ENCODE results near the gene FAM110D.

FAM110D gene

DNA sequence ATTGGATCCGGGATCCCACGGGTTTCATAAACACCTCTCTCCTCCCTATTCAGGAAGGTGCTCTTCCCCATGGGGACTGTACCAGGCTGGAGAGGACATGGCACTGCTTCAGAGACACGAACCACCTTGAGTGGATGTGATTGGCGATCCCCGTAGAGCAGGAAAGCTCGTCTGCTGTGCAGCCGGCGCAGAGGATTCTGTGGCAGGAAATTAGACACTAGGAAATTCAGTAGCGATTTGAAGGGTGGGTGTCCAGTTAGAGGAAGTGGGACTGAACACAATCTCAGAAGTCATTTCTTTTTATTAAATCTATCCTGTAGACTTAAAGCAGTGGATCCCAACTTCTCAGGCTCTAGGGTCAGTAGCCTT is 46.5 kb upstream of the FAM110D start:
- Histone ChIP-seq H3K4me3 (ENCODE audit: low read length) (peak overlapping the region; percentile 47), H3K18ac (ENCODE audit: low read length) (no peak overlapping the region), H3K4me1 (ENCODE audit: control insufficient read depth, low read depth, low read length) (peaks cover 6% of the 10 kb centered on the region), H3K27me3 (ENCODE audit: insufficient read depth, low read length, poor library complexity) (no peaks in the 10 kb centered on the region), H3K23ac (ENCODE audit: low read length) (no peak overlapping the region), H3K79me1 (ENCODE audit: low read length) (no peaks in the 10 kb centered on the region), H2BK15ac (replicated peaks; ENCODE audit: low read depth) (no peak overlapping the region), H3K79me2 (ENCODE audit: control insufficient read depth, insufficient read depth, low read length) (no peaks in the 10 kb centered on the region), H3K36me3 (ENCODE audit: control insufficient read depth, insufficient read depth, low read length) (no peaks in the 10 kb centered on the region), H3K27ac (ENCODE audit: low read depth, low read length) (no peak overlapping the region), H3K4me2 (ENCODE audit: low read length) (peak overlapping the region; percentile 99), H2BK120ac (ENCODE audit: low read depth, low read length) (no peak overlapping the region), H4K8ac (ENCODE audit: low read depth, low read length) (no peak overlapping the region), H2AK5ac (ENCODE audit: low read length) (no peak overlapping the region), H2BK5ac (ENCODE audit: low read length) (no peak overlapping the region), H3K4ac (ENCODE audit: low read depth, low read length) (no peak overlapping the region), H3K56ac (ENCODE audit: low read length) (peak overlapping the region; percentile 96), H3K9ac (ENCODE audit: low read length) (peak overlapping the region; percentile 70), H4K5ac (ENCODE audit: low read length) (no peak overlapping the region)
- DNase-seq = no peak
- WGBS (ENCODE audit: extremely low coverage, insufficient coverage, low lambda C conversion rate) = no CpG with 5 or more reads among the region's 9 CpGs

DNA sequence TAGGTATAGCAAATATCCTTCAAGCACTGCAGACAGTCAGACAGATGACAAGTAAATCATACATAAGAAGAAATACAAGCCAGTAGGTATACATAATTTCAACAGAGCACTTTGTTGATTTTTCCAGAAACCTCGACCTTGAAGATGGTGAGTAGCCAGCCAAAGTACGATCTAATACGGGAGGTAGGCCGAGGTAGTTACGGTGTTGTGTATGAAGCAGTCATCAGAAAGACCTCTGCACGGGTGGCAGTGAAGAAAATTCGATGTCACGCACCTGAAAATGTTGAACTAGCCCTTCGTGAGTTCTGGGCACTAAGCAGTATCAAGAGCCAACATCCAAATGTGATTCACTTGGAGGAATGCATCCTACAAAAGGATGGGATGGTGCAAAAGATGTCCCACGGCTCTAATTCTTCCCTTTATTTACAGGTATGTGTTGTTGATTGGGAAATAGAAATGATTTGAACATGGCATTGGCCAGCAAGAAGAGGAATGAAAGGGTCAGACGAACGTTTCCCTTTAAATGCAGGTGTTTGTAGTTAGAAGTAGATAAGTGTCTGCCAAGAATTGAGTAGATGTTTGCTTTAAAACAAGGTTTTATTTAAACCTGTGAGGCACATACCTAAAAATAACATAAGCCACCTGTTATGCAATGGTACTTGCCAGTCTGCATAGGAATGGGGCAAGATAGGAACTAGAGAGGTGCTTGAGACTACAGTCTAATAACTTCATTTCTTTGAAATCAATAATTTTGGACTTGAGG is 44.5 kb upstream of the FAM110D start:
- no peak overlapping the region for H2BK15ac ChIP-seq (replicated peaks; ENCODE audit: low read depth)
- no peak overlapping the region for H3K56ac ChIP-seq (ENCODE audit: low read length)
- no peak overlapping the region for H2AK5ac ChIP-seq (ENCODE audit: low read length)
- H3K79me2 ChIP-seq (ENCODE audit: control insufficient read depth, insufficient read depth, low read length) = no peaks in the 10 kb centered on the region
- DNase-seq = no peak
- no peak overlapping the region for H2BK120ac ChIP-seq (ENCODE audit: low read depth, low read length)
- no peak overlapping the region for H3K4me2 ChIP-seq (ENCODE audit: low read length)
- H3K4me3 ChIP-seq (ENCODE audit: low read length) = no peak overlapping the region
- H3K27ac ChIP-seq (ENCODE audit: low read depth, low read length) = no peak overlapping the region
- H3K79me1 ChIP-seq (ENCODE audit: low read length) = no peaks in the 10 kb centered on the region
- peaks cover 6% of the 10 kb centered on the region for H3K4me1 ChIP-seq (ENCODE audit: control insufficient read depth, low read depth, low read length)
- H3K36me3 ChIP-seq (ENCODE audit: control insufficient read depth, insufficient read depth, low read length) = no peaks in the 10 kb centered on the region
- no peak overlapping the region for H4K8ac ChIP-seq (ENCODE audit: low read depth, low read length)
- no peaks in the 10 kb centered on the region for H3K27me3 ChIP-seq (ENCODE audit: insufficient read depth, low read length, poor library complexity)
- H3K23ac ChIP-seq (ENCODE audit: low read length) = no peak overlapping the region
- H3K4ac ChIP-seq (ENCODE audit: low read depth, low read length) = no peak overlapping the region
- whole genome bisulfite sequencing (ENCODE audit: extremely low coverage, insufficient coverage, low lambda C conversion rate) = no CpG with 5 or more reads among the region's 12 CpGs
- no peak overlapping the region for H2BK5ac ChIP-seq (ENCODE audit: low read length)
- H3K9ac ChIP-seq (ENCODE audit: low read length) = no peak overlapping the region
- no peak overlapping the region for H3K18ac ChIP-seq (ENCODE audit: low read length)
- H4K5ac ChIP-seq (ENCODE audit: low read length) = no peak overlapping the region

DNA sequence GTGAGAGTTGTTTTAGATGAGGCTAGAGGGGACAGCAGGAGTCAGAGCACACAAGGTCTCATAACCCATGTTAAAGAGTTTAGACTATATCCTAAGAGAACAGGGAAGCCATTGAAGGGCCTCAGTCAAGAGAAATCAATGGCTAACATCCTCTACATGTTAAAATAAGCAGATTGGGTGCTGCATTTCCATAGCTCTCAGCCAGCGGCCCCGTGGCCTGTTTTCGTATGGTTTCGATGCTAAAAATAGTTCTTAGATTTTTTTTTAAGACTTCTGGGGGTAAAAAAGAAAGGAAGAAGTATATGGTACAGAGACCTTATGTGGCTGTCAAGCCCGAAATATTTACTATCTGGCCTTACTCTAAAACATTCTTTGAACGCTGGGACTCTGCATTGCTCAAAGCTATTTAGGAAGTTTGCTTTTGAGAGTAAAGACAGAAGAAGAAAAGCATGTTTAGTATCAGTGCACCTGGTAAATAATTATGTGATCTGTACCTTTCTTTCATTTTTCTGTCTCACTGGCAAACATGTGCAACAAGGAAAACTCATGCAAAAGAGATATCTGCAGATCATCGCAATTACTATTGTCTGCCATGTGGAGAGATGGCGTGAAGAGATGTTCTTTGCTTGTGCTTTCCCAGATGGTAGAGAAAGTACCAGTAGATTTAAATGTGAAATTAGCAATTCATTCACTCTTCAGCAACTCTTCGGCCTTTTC is 38.8 kb upstream of the FAM110D start:
- H2BK15ac ChIP-seq (replicated peaks; ENCODE audit: low read depth) = no peak overlapping the region
- H3K4me3 ChIP-seq (ENCODE audit: low read length) = no peak overlapping the region
- no peak overlapping the region for H3K23ac ChIP-seq (ENCODE audit: low read length)
- no peak overlapping the region for H2BK120ac ChIP-seq (ENCODE audit: low read depth, low read length)
- no peak overlapping the region for H4K8ac ChIP-seq (ENCODE audit: low read depth, low read length)
- no peak overlapping the region for H3K56ac ChIP-seq (ENCODE audit: low read length)
- no peaks in the 10 kb centered on the region for H3K4me1 ChIP-seq (ENCODE audit: control insufficient read depth, low read depth, low read length)
- H3K9ac ChIP-seq (ENCODE audit: low read length) = no peak overlapping the region
- H3K27me3 ChIP-seq (ENCODE audit: insufficient read depth, low read length, poor library complexity) = no peaks in the 10 kb centered on the region
- H2BK5ac ChIP-seq (ENCODE audit: low read length) = no peak overlapping the region
- H3K27ac ChIP-seq (ENCODE audit: low read depth, low read length) = no peak overlapping the region
- no peak overlapping the region for H3K4me2 ChIP-seq (ENCODE audit: low read length)
- no peak overlapping the region for H3K4ac ChIP-seq (ENCODE audit: low read depth, low read length)
- no peak overlapping the region for H3K18ac ChIP-seq (ENCODE audit: low read length)
- WGBS (ENCODE audit: extremely low coverage, insufficient coverage, low lambda C conversion rate) = no CpG with 5 or more reads among the region's 9 CpGs
- H2AK5ac ChIP-seq (ENCODE audit: low read length) = no peak overlapping the region
- no peak overlapping the region for H4K5ac ChIP-seq (ENCODE audit: low read length)
- H3K79me1 ChIP-seq (ENCODE audit: low read length) = no peaks in the 10 kb centered on the region
- no peaks in the 10 kb centered on the region for H3K36me3 ChIP-seq (ENCODE audit: control insufficient read depth, insufficient read depth, low read length)
- no peaks in the 10 kb centered on the region for H3K79me2 ChIP-seq (ENCODE audit: control insufficient read depth, insufficient read depth, low read length)
- DNase-seq = no peak

GRCh38 chr1:26121854-26122773 is 36.8 kb upstream of the FAM110D start:
- no peaks in the 10 kb centered on the region for H3K36me3 ChIP-seq (ENCODE audit: control insufficient read depth, insufficient read depth, low read length)
- no peak overlapping the region for H2BK120ac ChIP-seq (ENCODE audit: low read depth, low read length)
- H3K27me3 ChIP-seq (ENCODE audit: insufficient read depth, low read length, poor library complexity) = no peaks in the 10 kb centered on the region
- no peak overlapping the region for H3K4me3 ChIP-seq (ENCODE audit: low read length)
- no peak overlapping the region for H3K23ac ChIP-seq (ENCODE audit: low read length)
- no peak overlapping the region for H4K8ac ChIP-seq (ENCODE audit: low read depth, low read length)
- H3K79me2 ChIP-seq (ENCODE audit: control insufficient read depth, insufficient read depth, low read length) = no peaks in the 10 kb centered on the region
- H3K9ac ChIP-seq (ENCODE audit: low read length) = no peak overlapping the region
- no peak overlapping the region for H4K5ac ChIP-seq (ENCODE audit: low read length)
- no peak overlapping the region for H3K18ac ChIP-seq (ENCODE audit: low read length)
- WGBS (ENCODE audit: extremely low coverage, insufficient coverage, low lambda C conversion rate) = 100% methylated on average over 1 of the region's 8 CpGs
- no peak overlapping the region for H2BK15ac ChIP-seq (replicated peaks; ENCODE audit: low read depth)
- DNase-seq = no peak
- no peak overlapping the region for H2AK5ac ChIP-seq (ENCODE audit: low read length)
- no peak overlapping the region for H3K4me2 ChIP-seq (ENCODE audit: low read length)
- H3K4ac ChIP-seq (ENCODE audit: low read depth, low read length) = no peak overlapping the region
- no peak overlapping the region for H3K27ac ChIP-seq (ENCODE audit: low read depth, low read length)
- no peak overlapping the region for H3K56ac ChIP-seq (ENCODE audit: low read length)
- no peaks in the 10 kb centered on the region for H3K4me1 ChIP-seq (ENCODE audit: control insufficient read depth, low read depth, low read length)
- H2BK5ac ChIP-seq (ENCODE audit: low read length) = no peak overlapping the region
- H3K79me1 ChIP-seq (ENCODE audit: low read length) = no peaks in the 10 kb centered on the region

DNA sequence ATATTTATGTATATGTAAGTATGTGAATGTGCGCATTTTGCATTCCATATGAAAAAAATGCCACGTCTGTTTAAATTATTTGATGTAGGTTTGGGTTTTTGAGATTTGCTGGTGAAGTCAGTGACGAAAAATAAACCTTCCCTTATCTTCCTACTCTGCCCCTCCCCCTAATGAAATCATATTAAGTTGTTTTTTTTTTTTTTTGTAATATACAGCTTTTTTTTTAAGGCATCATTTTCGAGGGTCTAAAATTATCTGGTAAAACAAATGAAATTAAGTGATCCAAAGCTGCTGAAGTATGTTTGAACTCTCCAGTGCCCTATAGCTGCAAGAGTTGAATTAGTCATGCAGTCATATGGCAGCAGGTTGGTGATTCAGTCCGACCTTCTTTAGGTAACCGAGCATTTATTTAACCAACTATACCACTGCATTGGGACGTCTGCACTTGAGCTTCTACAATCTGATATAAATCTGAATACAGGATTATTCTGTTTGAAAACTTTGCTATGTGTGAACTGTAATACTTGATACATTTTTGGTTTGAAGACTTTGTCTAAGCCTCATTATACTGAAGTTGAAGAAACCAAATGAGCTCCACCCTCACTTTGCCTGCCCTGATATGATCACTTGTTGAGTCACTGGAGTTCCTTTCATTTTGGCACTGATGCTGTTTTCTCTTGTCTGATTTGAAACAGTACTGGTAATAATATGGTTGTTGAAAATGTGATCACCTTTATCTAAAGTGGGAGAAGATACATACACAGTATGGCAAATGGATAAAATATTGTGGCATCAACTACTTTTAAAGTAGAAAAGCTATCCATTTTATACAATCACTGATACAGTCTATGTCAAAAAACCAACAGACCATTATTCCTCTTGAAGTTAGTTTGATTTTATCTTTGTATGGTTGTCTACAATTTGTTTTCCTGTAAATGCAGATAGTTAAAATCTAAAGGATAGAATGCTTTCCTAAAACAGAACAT is 35.6 kb upstream of the FAM110D start:
- Histone ChIP-seq H3K9ac (ENCODE audit: low read length) (no peak overlapping the region), H2BK5ac (ENCODE audit: low read length) (no peak overlapping the region), H3K23ac (ENCODE audit: low read length) (no peak overlapping the region), H2BK120ac (ENCODE audit: low read depth, low read length) (no peak overlapping the region), H4K8ac (ENCODE audit: low read depth, low read length) (no peak overlapping the region), H2AK5ac (ENCODE audit: low read length) (no peak overlapping the region), H4K5ac (ENCODE audit: low read length) (no peak overlapping the region), H3K79me1 (ENCODE audit: low read length) (no peaks in the 10 kb centered on the region), H3K27me3 (ENCODE audit: insufficient read depth, low read length, poor library complexity) (no peaks in the 10 kb centered on the region), H3K56ac (ENCODE audit: low read length) (no peak overlapping the region), H3K4me3 (ENCODE audit: low read length) (no peak overlapping the region), H2BK15ac (replicated peaks; ENCODE audit: low read depth) (no peak overlapping the region), H3K36me3 (ENCODE audit: control insufficient read depth, insufficient read depth, low read length) (no peaks in the 10 kb centered on the region), H3K4me1 (ENCODE audit: control insufficient read depth, low read depth, low read length) (no peaks in the 10 kb centered on the region), H3K4ac (ENCODE audit: low read depth, low read length) (no peak overlapping the region), H3K18ac (ENCODE audit: low read length) (no peak overlapping the region), H3K27ac (ENCODE audit: low read depth, low read length) (no peak overlapping the region), H3K79me2 (ENCODE audit: control insufficient read depth, insufficient read depth, low read length) (no peaks in the 10 kb centered on the region), H3K4me2 (ENCODE audit: low read length) (no peak overlapping the region)
- DNase-seq = no peak
- no CpG with 5 or more reads among the region's 7 CpGs for WGBS (ENCODE audit: extremely low coverage, insufficient coverage, low lambda C conversion rate)
